ENCODE results near the gene OFD1.
A peak's percentile ranks its signal among the peaks of the same experiment; 100 is the strongest.

Gene OFD1

GRCh38 chrX:13734278-13735172, at the start of gene OFD1, which contains the start of gene TRAPPC2 (continued):
- TF ChIP-seq, protein P1, sequence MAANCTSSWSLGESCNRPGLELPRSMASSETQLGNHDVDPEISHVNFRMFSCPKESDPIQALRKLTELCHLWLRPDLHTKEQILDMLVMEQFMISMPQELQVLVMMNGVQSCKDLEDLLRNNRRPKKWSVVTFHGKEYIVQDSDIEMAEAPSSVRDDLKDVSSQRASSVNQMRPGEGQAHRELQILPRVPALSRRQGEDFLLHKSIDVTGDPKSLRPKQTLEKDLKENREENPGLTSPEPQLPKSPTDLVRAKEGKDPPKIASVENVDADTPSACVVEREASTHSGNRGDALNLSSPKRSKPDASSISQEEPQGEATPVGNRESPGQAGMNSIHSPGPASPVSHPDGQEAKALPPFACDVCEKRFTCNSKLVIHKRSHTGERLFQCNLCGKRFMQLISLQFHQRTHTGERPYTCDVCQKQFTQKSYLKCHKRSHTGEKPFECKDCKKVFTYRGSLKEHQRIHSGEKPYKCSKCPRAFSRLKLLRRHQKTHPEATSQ (tag by site-specific recombination; IDR thresholded peaks at IDR 0.05): no peak
- TF ChIP-seq WT1 (tag by site-specific recombination; IDR thresholded peaks at IDR 0.05) (no peak), ZXDB (tag by site-specific recombination; IDR thresholded peaks at IDR 0.05) (peak; percentile 93), EGR2 (tag by site-specific recombination; IDR thresholded peaks at IDR 0.05; ENCODE audit: low read depth) (peak; percentile 43; the same call in 1 of the 2 replicates), KLF16 (tag by site-specific recombination; IDR thresholded peaks at IDR 0.05) (0 out of 2 replicates have a peak, but pooled peaks have one; percentile 35), ZSCAN23 (tag by site-specific recombination; IDR thresholded peaks at IDR 0.05) (no peak), PRDM1 (tag by site-specific recombination; IDR thresholded peaks at IDR 0.05) (peak; percentile 7; the same call in 1 of the 2 replicates), ZNF324 (tag by site-specific recombination; IDR thresholded peaks at IDR 0.05) (peak; percentile 20), REPIN1 (tag by site-specific recombination; IDR thresholded peaks at IDR 0.05; ENCODE audit: low read depth) (no peak), ZNF292 (tag by site-specific recombination; IDR thresholded peaks at IDR 0.05; ENCODE audit: borderline replicate concordance, low read depth) (no peak), SP2 (tag by site-specific recombination; IDR thresholded peaks at IDR 0.05) (peak; percentile 91), ZNF585B (tag by site-specific recombination; IDR thresholded peaks at IDR 0.05) (no peak), ZSCAN18 (tag by site-specific recombination; IDR thresholded peaks at IDR 0.05) (no peak), SETDB1 (IDR thresholded peaks at IDR 0.05; ENCODE audit: insufficient read length, low read length) (no peak), BCL11A (tag by site-specific recombination; IDR thresholded peaks at IDR 0.05; ENCODE audit: low read depth) (no peak), HOXD13 (CRISPR knock-in tag; IDR thresholded peaks at IDR 0.05; ENCODE audit: borderline replicate concordance) (no peak), ZNF140 (tag by site-specific recombination; IDR thresholded peaks at IDR 0.05) (no peak), ZNF211 (tag by site-specific recombination; IDR thresholded peaks at IDR 0.05; ENCODE audit: low read depth) (no peak), GLIS2 (tag by site-specific recombination; IDR thresholded peaks at IDR 0.05) (peak; percentile 59; the same call in 1 of the 2 replicates), KLF9 (tag by site-specific recombination; IDR thresholded peaks at IDR 0.05; ENCODE audit: low read depth) (peak; percentile 55; the same call in 1 of the 2 replicates), ZBTB26 (tag by site-specific recombination; optimal IDR thresholded peaks at IDR 0.05) (peak; percentile 45), ZNF692 (tag by site-specific recombination; IDR thresholded peaks at IDR 0.05) (peak; percentile 84), ZNF214 (tag by site-specific recombination; IDR thresholded peaks at IDR 0.05; ENCODE audit: borderline replicate concordance) (no peak), ZFP37 (tag by site-specific recombination; IDR thresholded peaks at IDR 0.05) (peak; percentile 43; the same call in 1 of the 2 replicates), ZNF555 (tag by site-specific recombination; conservative IDR thresholded peaks at IDR 0.05) (no peak), ZNF2 (tag by site-specific recombination; IDR thresholded peaks at IDR 0.05) (peak; percentile 50), ZNF707 (tag by site-specific recombination; IDR thresholded peaks at IDR 0.05) (no peak)
- TF ChIP-seq, protein P2, sequence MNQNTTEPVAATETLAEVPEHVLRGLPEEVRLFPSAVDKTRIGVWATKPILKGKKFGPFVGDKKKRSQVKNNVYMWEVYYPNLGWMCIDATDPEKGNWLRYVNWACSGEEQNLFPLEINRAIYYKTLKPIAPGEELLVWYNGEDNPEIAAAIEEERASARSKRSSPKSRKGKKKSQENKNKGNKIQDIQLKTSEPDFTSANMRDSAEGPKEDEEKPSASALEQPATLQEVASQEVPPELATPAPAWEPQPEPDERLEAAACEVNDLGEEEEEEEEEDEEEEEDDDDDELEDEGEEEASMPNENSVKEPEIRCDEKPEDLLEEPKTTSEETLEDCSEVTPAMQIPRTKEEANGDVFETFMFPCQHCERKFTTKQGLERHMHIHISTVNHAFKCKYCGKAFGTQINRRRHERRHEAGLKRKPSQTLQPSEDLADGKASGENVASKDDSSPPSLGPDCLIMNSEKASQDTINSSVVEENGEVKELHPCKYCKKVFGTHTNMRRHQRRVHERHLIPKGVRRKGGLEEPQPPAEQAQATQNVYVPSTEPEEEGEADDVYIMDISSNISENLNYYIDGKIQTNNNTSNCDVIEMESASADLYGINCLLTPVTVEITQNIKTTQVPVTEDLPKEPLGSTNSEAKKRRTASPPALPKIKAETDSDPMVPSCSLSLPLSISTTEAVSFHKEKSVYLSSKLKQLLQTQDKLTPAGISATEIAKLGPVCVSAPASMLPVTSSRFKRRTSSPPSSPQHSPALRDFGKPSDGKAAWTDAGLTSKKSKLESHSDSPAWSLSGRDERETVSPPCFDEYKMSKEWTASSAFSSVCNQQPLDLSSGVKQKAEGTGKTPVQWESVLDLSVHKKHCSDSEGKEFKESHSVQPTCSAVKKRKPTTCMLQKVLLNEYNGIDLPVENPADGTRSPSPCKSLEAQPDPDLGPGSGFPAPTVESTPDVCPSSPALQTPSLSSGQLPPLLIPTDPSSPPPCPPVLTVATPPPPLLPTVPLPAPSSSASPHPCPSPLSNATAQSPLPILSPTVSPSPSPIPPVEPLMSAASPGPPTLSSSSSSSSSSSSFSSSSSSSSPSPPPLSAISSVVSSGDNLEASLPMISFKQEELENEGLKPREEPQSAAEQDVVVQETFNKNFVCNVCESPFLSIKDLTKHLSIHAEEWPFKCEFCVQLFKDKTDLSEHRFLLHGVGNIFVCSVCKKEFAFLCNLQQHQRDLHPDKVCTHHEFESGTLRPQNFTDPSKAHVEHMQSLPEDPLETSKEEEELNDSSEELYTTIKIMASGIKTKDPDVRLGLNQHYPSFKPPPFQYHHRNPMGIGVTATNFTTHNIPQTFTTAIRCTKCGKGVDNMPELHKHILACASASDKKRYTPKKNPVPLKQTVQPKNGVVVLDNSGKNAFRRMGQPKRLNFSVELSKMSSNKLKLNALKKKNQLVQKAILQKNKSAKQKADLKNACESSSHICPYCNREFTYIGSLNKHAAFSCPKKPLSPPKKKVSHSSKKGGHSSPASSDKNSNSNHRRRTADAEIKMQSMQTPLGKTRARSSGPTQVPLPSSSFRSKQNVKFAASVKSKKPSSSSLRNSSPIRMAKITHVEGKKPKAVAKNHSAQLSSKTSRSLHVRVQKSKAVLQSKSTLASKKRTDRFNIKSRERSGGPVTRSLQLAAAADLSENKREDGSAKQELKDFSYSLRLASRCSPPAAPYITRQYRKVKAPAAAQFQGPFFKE (tag by site-specific recombination; IDR thresholded peaks at IDR 0.05; ENCODE audit: borderline replicate concordance): no peak
